ENCODE measurements around the gene BCAS4.

The BCAS4 gene

DNA sequence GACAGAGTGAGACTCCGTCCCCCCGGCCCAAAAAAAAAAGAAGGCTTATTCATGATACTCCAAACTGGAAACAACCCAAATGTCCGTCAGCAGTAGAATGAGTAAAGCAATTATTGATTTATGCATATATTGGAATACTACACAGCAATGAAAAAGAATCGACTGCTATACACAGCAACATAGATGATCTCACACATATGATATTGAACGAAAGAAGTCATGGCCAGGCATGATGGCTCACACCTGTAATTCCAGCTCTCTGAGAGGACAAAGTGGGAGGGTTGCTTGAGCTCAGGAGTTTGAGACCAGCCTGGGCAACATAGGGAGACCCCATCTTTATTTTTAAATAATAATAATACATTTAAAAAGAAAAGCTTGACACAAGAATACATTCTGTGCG, 28.5 kb downstream of the BCAS4 start:
- no peak for DNase-seq

- no peak for DNase-seq
Observed at GRCh38 chr20:50824137-50824536, 29.3 kb downstream of the BCAS4 start.

DNA sequence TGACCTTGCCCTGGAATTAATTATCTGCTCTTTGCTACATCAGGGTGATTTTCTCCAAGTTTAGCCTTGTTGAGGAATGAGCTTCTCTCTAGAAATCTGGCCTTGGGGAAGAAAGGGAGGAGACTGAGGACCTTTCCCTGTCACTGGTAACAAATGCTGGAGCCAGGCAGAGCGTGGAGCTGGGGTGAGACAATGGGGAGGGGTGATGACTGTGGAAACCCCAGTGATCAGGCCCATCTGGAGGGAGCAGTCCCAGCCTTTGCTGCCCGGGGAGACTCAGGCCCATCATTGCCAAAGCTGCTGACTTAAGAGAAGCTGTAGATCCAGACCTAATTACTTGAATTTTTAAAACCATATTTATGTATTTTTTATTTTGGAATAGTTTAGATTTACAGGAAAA, 31.3 kb downstream of the BCAS4 start:
- no peak for DNase-seq

- no peak for DNase-seq
Observed at GRCh38 chr20:50828363-50829136, 33.7 kb downstream of the BCAS4 start.

DNA sequence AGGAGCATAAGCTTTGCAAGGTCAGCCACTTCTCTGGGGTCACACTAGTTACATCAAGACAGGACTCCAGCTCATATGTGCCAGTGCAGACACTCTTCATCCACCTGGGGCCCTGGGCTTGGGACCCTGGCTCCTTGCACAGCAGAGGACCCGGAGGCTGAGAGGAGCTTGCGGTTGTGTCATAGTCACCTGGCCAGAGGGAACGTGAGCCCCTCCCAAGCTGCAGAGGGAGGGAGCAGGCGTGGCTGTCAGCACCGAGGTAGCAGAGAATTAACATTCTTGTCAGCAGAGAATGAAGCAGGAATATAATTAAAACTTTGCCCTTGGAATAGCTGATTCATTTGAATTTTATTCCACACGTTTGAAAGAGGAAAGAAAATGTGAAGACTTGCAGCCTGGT, 36.8 kb downstream of the BCAS4 start:
- DNase-seq = no peak

- no peak for DNase-seq
Observed at GRCh38 chr20:50834599-50835005, 39.7 kb downstream of the BCAS4 start.

GRCh38 chr20:50837532-50838321, 42.9 kb downstream of the BCAS4 start:
- no peak for DNase-seq

GRCh38 chr20:50838322-50838625, 43.4 kb downstream of the BCAS4 start:
- DNase-seq = no peak

DNA sequence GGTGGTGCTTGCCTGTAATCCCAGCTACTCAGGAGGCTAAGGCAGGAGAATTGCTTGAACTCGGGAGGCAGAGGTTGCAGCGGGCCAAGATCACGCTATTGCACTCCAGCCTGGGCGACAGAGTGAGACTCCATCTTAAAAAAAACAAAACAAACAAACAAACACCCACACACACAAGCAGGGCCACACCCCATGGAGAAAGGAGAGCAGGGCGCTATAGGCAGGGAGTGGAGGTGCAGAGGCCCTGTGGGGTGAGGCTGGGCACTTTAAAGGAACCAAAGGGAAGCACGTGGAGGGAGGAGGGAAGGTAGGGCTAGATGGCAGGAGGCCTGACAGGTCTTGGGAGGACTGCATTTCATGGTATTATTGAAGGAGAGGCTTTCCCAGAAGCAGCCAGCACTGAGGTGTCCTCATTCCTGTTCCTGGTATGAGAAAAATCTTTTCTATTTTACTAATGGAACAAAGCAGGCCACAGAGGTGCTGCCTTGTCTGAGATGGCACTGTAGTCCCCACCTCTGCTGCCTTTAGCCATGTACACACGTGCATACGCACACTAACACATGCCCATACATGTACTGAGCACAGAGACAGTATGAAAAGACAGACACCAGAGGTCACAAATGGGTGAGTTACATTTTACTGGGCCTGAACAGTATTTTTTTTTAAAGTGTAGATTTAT, 44.0 kb downstream of the BCAS4 start:
- DNase-seq = no peak

DNA sequence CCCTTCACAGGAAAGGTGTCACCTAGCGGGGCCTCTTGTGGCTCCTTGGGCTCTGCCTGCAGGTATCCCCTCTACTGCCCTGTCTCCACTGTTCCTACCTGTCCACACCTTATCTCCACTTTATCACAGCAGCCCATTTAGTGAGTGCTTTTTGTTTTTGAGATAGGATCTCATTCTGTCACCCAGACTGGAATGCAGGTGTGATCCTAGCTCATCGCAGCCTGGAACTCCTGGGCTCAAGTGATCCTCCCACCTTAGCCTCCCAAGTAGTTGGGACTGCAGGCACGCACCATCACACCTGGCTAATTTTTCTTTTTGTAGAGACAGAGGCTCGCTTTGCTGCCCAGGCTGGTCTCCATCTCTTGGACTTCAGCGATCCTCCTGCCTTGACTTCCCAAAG, 48.0 kb downstream of the BCAS4 start:
- no peak for DNase-seq

- DNase-seq = no peak
Observed at GRCh38 chr20:50843331-50844276, 48.7 kb downstream of the BCAS4 start.

- no peak for DNase-seq
Observed at GRCh38 chr20:50844430-50845100, 49.7 kb downstream of the BCAS4 start.

GRCh38 chr20:50845566-50846215, 50.8 kb downstream of the BCAS4 start:
- DNase-seq = no peak

GRCh38 chr20:50848341-50848808, 53.5 kb downstream of the BCAS4 start:
- no peak for DNase-seq

DNA sequence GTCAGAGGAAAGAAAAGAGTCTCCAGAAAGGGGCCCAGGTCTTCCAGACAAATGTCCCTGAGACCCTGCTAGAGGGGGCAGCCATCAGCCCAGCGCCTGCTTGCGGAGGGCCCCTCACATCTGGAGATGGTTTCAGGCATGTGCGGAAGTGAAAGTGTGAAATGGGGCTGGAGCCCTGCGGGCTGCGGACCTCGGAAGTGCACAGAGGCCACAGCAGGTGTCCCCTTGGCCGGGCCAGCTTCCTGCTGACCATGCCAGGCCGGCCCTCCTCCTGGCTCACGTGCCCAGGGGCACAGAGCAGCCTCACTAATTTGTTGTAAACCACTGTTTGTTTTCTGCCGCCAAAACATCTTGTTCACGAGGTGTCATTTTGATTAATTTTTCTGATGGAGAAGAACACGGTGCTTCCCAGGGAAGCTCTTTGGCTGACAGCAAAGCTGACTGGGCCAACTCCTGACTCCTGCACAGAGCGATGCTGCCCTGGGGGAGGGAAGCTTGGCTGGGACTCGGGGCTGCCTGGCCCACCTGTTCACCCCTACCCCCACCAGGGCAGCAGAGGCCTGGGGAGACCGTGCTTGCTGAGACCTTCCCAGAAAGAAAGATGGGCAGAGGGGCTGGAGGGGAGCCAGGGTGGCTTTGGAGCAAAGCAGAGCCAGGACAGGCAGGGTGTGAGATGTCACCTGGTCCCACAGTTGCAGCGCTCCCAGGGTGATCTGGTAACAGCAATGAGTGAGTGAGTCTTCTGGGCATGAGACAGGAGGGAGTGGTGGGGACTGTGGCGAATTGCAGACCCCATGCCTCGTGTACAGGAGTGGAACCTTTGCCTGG, 54.2 kb downstream of the BCAS4 start:
- no peak for DNase-seq

- no peak for DNase-seq
Observed at GRCh38 chr20:50850721-50851286, 55.9 kb downstream of the BCAS4 start.

DNA sequence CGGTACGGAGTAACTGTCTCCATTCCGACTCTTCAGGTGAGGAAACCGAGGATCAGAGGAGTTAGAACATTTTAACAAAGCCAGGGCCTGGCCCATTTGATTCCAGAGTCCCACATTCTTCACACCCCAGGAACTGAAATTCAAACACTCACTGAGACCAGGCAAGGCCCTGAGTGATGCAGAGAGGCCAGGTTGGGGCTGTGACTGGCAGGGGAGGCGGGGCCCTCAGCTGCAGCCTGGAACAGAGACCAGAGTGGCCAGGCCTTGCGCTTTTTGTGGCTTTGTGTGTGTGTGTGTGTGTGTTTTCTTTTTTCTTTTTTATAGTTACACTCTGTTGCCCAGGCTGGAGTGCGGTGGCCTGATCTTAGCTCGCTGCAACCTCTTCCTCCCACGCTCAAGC, 57.2 kb downstream of the BCAS4 start:
- no peak for DNase-seq

DNA sequence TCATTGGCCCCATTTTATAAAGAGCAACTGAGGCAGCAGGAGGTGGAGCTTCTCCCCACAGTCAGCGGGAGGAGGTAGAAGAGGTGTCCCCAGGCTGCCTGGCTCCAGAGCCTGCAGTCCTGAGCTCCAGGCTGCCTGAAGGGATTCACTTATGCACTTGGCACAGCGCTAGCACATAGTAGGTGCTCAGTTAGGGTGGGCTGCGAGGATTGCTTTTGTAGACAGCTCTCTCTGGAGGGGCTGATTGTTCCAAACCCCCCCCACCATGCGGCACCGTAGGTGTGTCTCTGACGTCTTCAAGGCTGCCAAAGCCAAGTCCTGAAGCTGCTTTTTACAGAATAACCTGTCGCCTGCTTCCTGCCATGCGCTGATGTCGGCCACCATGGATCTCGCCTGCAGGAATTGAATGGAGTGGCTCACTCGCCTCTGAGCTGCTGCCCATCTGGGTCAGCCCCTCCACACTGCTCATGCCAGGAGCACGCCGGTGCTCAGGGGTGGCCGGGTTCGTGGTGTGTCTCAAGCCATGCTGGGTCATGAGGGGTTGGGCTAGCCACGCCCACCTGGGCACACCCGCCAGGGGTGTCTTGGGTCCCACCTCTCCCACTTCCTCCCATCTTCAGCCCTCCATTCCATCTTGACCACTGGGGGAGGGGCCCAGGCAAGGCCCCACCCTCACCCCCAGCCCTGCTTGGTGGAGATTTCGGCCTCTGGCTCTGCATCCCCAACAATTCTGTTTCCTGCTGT, 59.8 kb downstream of the BCAS4 start:
- DNase-seq = no peak
